BLaER1 (cell line): ENCODE results near the gene TENT4B.
A peak's percentile ranks its signal among the peaks of the same experiment; 100 is the strongest.

Experiments
- H3K27ac ChIP-seq: shearing (Covaris generic); formaldehyde crosslinking; 2 replicates; pipeline ENCODE4 v1.8.1; 2022
- H3K27me3 ChIP-seq: shearing (Covaris generic); formaldehyde crosslinking; 2 replicates; pipeline ENCODE4 v1.8.1; 2022
- H3K36me3 ChIP-seq: shearing (Covaris generic); formaldehyde crosslinking; 2 replicates; pipeline ENCODE4 v1.8.1; 2022
- H3K4me1 ChIP-seq: shearing (Covaris generic); formaldehyde crosslinking; 2 replicates; pipeline ENCODE4 v1.8.1; 2022
- H3K4me2 ChIP-seq: shearing (Covaris generic); formaldehyde crosslinking; 2 replicates; pipeline ENCODE4 v1.8.1; 2022
- H3K4me3 ChIP-seq: shearing (Covaris generic); formaldehyde crosslinking; 2 replicates; pipeline ENCODE4 v1.8.1; 2022
- H3K9ac ChIP-seq: shearing (Covaris generic); formaldehyde crosslinking; 2 replicates; pipeline ENCODE4 v1.8.1; 2022
- H3K9me3 ChIP-seq: shearing (Covaris generic); formaldehyde crosslinking; 2 replicates; pipeline ENCODE4 v1.8.1; 2022
- H4K20me1 ChIP-seq: shearing (Covaris generic); formaldehyde crosslinking; 2 replicates; pipeline ENCODE4 v1.8.1; 2022
- Cebpa-rat ChIP-seq: shearing (Covaris generic); IDR thresholded peaks from 2 replicates; pipeline ENCODE4 v1.8.1; 2022

Gene TENT4B

DNA sequence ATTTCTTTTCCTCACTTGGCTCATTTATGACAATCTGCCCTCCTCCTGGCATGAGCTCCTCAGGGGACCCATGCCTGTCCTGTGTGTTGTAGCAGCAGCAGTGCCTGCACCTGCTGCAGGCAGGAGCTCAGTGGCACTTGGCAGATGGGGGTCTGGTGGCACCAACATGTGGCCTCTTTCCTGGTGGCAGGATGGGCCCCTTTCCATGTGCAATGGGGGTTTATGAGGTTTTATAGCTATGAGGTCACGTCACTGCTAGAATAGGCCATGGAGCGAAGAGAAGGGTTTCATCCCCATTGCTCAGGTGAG is 120.2 kb downstream of the TENT4B start:
- Histone ChIP-seq H3K4me1 (peaks cover 92% of the 10 kb centered on the region), H3K9me3 (no peaks in the 10 kb centered on the region), H3K36me3 (no peaks in the 10 kb centered on the region), H3K4me2 (peak overlapping the region; percentile 99), H3K27me3 (no peaks in the 10 kb centered on the region), H3K27ac (0 out of 2 replicates have a peak overlapping the region, but pooled peaks have one; percentile 33), H4K20me1 (peaks cover 29% of the 10 kb centered on the region), H3K9ac (no peak overlapping the region), H3K4me3 (no peak overlapping the region)
- no peak for TF ChIP-seq Cebpa-rat

DNA sequence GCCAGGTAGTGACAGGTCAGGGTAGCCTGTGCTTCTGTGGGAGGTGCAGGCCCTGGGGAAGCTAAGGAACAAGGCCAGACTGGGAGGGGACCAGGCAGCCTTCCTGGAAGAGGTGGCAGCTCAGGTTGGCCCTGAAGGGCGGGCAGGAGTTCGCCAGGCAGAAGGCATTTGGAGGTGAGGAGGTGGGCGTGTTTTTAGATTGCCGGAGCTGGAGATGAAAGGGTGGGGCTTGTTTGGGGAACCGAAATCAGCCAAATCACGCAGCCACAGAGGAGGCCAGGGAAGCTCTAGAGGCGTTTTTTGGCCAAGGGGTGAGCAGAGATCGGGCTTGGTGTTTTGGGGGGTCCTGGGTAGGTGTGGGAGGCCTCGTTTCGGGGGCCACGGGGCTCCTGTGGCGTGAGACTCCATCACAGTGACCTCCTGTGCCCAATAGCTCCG is 120.8 kb downstream of the TENT4B start:
- Histone ChIP-seq H3K4me1 (peaks cover 92% of the 10 kb centered on the region), H3K4me2 (peak overlapping the region; percentile 99), H3K27ac (peak overlapping the region; percentile 90), H4K20me1 (peaks cover 34% of the 10 kb centered on the region), H3K36me3 (no peaks in the 10 kb centered on the region), H3K27me3 (no peaks in the 10 kb centered on the region), H3K9me3 (no peaks in the 10 kb centered on the region), H3K4me3 (peak overlapping the region; percentile 62), H3K9ac (peak overlapping the region; percentile 83)
- TF ChIP-seq Cebpa-rat = no peak

DNA sequence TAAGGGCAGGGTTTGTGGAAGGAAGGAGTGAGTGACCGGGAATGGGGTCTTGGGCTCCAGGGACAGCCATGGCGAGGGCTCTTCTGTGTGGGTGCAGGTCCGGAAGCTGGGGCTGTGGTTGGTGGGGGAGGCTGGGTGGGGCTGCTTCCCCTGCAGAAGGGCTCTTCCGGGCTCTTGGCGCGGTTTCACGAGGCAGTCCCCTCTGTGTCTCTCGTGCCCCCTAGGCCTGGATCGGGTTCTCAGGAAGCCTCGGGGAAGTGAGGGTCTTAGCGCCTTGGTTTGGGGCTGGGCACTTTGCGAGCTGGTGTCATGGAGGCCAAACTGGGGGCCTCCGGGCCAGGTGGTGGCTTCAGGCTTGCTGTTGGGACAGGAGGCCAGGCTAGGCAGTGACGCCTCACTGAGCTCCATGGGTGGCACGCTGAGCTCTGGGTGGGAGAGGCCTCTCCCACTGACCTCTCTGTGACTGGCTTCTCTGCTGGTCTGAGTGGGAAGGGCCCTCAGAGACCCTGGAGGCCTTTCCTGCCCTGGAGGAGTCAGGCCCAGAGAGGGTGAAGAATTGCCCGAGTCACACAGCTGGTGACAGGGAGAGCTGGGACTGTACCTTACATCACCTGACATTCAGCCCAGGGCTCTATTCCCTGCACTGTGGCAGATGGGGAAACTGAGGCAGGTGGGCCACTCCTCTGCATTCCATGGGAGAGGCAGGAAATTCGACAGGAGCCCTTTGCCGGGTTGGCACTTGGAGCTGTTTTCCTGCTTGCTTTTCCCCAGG is 121.4 kb downstream of the TENT4B start:
- no peaks in the 10 kb centered on the region for H3K36me3 ChIP-seq
- H3K27ac ChIP-seq = peak overlapping the region; percentile 90
- TF ChIP-seq Cebpa-rat = no peak
- H4K20me1 ChIP-seq = peaks cover 40% of the 10 kb centered on the region
- H3K4me2 ChIP-seq = peak overlapping the region; percentile 99
- H3K4me3 ChIP-seq = peak overlapping the region; percentile 62
- H3K4me1 ChIP-seq = peaks cover 92% of the 10 kb centered on the region
- H3K27me3 ChIP-seq = no peaks in the 10 kb centered on the region
- no peaks in the 10 kb centered on the region for H3K9me3 ChIP-seq
- peak overlapping the region; percentile 83 for H3K9ac ChIP-seq

DNA sequence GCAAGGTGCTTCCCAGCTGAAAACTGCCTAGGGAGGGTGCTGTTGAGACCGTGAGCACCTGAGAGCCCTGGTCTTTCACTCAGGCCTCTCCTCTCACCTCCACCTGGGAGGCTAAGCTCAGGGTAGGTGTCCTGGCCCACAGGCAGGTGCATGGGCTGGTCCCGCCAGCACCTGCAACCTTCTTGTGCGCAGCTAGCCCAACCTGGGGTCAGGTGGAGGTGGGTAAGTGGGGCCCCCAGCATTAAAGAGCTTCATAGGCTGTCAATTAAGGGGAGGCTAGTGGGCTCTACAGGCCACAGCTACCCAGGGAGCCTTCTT is 122.0 kb downstream of the TENT4B start:
- Histone ChIP-seq H3K4me3 (peak overlapping the region; percentile 62), H3K27ac (peak overlapping the region; percentile 90), H3K36me3 (no peaks in the 10 kb centered on the region), H3K9ac (peak overlapping the region; percentile 83), H3K4me1 (peaks cover 92% of the 10 kb centered on the region), H4K20me1 (peaks cover 46% of the 10 kb centered on the region), H3K9me3 (no peaks in the 10 kb centered on the region), H3K27me3 (no peaks in the 10 kb centered on the region), H3K4me2 (peak overlapping the region; percentile 99)
- no peak for TF ChIP-seq Cebpa-rat

DNA sequence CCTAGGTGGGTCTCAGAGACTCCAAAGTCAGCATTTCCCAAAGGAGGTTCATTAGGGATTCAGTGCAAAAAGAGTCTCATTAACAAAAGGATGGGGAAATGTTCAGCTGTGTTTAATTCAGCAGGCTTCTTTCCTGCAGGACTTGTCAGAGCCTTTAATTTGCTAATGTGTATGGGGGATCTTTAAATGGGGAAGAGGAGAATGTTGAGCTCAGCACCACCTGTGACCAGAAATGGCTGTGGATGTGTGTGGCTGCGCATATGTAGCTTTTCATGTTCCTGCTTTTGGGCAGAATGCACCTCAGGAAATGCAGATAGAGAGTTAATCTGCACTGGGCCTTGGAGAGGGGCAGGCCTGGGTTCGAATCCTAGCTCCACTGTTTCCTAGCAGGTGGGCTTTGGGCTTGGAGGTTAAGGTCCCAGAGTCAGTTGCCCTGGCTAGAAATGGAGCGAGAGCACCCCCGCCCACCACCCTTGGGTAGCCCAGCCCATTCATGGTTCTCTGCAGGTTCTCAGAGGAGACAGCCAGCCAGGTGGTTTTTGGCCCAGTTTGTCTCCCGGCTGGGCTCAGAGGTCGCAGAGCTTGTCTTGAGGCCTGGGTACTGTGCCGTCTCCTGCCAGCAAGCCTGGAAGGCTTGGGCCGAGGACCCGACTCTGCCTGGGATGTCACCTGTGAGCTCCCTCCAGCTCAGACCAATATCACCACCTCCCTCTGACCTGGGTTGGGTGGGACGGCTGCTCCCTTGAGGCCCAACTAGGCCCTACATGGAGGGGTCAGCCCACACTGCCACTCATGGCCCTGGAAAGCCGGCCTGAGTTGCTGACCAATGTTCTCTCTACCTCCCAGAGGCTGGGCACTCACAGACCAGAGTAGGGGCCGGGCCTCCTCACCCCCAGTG is 122.6 kb downstream of the TENT4B start:
- Histone ChIP-seq H3K4me1 (peaks cover 92% of the 10 kb centered on the region), H3K4me3 (peak overlapping the region; percentile 62; the same call in 1 of the 2 replicates), H3K27ac (peak overlapping the region; percentile 90), H4K20me1 (peaks cover 50% of the 10 kb centered on the region), H3K27me3 (no peaks in the 10 kb centered on the region), H3K4me2 (peak overlapping the region; percentile 99), H3K36me3 (no peaks in the 10 kb centered on the region), H3K9ac (no peak overlapping the region), H3K9me3 (no peaks in the 10 kb centered on the region)
- no peak for TF ChIP-seq Cebpa-rat

DNA sequence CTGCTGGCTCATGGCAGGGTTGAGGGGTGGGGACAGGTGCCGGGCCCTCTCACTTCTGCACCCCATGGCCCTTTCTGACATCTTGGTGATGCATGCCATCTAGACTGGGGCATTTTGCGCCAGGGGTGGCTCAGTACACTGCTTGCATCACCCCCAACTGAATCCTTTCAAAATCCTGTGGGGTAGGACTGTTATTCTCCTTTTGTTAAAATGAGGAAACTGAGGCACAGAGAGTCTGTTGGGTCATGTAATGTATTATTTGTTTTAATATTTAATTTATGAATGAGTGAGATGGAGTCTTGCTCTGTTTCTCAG is 123.2 kb downstream of the TENT4B start:
- peaks cover 56% of the 10 kb centered on the region for H4K20me1 ChIP-seq

DNA sequence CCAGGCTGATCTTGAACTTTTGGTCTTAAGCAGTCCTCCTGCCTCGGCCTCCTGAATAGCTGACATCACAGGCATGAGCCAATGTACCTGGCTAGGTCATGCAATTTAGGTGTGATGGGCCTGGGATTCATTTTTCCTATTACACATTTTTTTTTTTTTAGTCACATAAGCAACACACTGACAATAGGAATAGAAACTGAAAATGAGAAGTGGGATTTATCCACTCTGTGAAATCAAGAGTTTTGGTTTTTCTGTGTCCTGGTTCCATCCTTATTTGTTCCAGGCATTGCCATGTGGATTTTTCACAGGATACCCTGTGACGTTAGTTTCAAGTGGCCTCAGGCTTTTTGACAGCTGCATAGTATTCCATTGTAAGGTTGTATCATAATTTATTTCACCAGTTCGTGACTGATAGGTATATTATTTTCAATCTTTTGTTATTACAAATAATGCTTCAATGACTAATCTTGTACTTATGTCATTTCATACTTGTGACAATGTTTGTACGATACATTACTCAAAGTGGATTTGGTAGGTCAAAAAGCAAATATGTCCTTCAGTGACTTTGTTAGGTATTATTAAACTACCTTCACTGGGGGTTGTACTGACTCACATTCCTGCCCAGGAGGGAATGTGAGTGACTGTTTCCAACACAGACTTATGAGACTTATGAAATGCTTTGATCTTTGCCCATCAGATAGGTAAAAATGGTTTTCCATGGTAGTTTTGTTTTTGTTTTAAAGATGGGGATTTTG is 123.9 kb downstream of the TENT4B start:
- Histone ChIP-seq H3K4me1 (peaks cover 91% of the 10 kb centered on the region), H3K4me2 (0 out of 2 replicates have a peak overlapping the region, but pooled peaks have one; percentile 27)

More for the DNA sequence above, 123.2 kb downstream of the TENT4B start:
- Histone ChIP-seq H3K9me3 (no peaks in the 10 kb centered on the region), H3K4me1 (peaks cover 92% of the 10 kb centered on the region), H3K27me3 (no peaks in the 10 kb centered on the region), H3K4me3 (no peak overlapping the region), H3K36me3 (no peaks in the 10 kb centered on the region), H3K4me2 (peak overlapping the region; percentile 99; the same call in 1 of the 2 replicates), H3K9ac (no peak overlapping the region), H3K27ac (no peak overlapping the region)
- no peak for TF ChIP-seq Cebpa-rat

DNA sequence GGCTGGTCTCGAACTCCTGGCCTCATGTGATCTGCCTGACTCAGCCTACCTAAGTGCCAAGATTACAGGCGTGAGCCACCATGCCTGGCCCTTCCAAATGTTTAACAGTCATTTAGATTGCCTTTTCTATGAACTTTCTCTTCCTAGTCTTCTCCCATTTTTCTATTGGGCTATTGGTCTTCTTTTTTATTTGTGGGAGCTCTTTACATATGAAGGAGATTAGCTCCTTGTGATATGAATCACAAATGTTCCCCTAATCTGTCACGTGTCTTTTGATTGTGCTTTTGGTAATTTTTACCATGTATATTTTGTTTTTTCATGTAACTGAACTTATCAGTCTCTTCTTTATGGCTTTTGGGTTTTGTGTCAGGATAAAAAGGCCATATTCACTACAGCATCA is 125.1 kb downstream of the TENT4B start:
- no peaks in the 10 kb centered on the region for H3K36me3 ChIP-seq
- H3K4me3 ChIP-seq = no peak overlapping the region
- peaks cover 54% of the 10 kb centered on the region for H4K20me1 ChIP-seq
- TF ChIP-seq Cebpa-rat = no peak
- H3K27ac ChIP-seq = no peak overlapping the region
- peak overlapping the region; percentile 68 for H3K4me2 ChIP-seq
- no peaks in the 10 kb centered on the region for H3K27me3 ChIP-seq
- no peak overlapping the region for H3K9ac ChIP-seq
- no peaks in the 10 kb centered on the region for H3K9me3 ChIP-seq
- H3K4me1 ChIP-seq = peaks cover 91% of the 10 kb centered on the region

More for the DNA sequence above, 123.9 kb downstream of the TENT4B start:
- H4K20me1 ChIP-seq = peaks cover 55% of the 10 kb centered on the region
- H3K36me3 ChIP-seq = no peaks in the 10 kb centered on the region
- no peak overlapping the region for H3K9ac ChIP-seq
- no peaks in the 10 kb centered on the region for H3K9me3 ChIP-seq
- H3K27ac ChIP-seq = no peak overlapping the region
- no peak overlapping the region for H3K4me3 ChIP-seq
- no peaks in the 10 kb centered on the region for H3K27me3 ChIP-seq
- TF ChIP-seq Cebpa-rat = no peak

DNA sequence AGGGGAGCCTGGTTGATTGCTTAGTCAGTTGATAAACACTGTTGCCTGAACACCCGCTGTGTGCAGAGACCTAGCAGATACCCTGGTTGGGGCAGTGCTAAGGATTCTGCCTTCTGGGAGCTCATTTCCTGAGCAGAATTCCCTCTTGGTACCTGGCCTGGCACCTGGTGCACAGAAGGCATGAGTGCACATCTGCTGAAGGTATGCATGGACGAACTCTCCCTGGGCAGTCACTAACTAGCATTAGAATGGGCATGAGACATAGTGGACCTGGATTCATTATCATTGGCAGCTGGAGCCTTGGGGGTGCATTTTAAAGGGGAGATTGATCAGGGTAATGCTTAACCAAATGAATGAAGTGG is 126.4 kb downstream of the TENT4B start:
- Histone ChIP-seq H3K4me1 (peaks cover 91% of the 10 kb centered on the region), H3K27ac (no peak overlapping the region), H3K27me3 (no peaks in the 10 kb centered on the region), H3K4me2 (peak overlapping the region; percentile 68), H3K4me3 (no peak overlapping the region), H3K9me3 (no peaks in the 10 kb centered on the region), H3K36me3 (no peaks in the 10 kb centered on the region), H3K9ac (no peak overlapping the region), H4K20me1 (peaks cover 60% of the 10 kb centered on the region)
- TF ChIP-seq Cebpa-rat = no peak
